Hematopoietic multipotent progenitor cell treated with erythropoietin and hydrocortisone succinate and interleukin-3 and kit ligand, for 4 days (in vitro differentiated cells): ENCODE measurements around the gene KRTAP10-9.
A peak's percentile ranks its signal among the peaks of the same experiment; 100 is the strongest.
"Not testable (repeated sequence)": the region's sequence is repeated elsewhere in the genome, so short reads cannot be mapped to it uniquely, and the experiment has no call there.

ENCODE experiments used
- DNase-seq: peaks from one replicate; pipeline ENCODE4 v3.0.0-alpha.2; 2015

The KRTAP10-9 gene

GRCh38 chr21:44626673-44627143 is at the start of gene KRTAP10-9:
KRTAP10-9 (plus strand) TSS chr21:44627093; CDS start chr21:44627172, 79 bp downstream.
- DNase-seq: no peak

- DNase-seq: no peak
These were observed 48.4 kb upstream of the KRTAP10-9 start for GRCh38 chr21:44578371-44579055.

GRCh38 chr21:44579056-44579832 is 47.6 kb upstream of the KRTAP10-9 start:
- no peak for DNase-seq

GRCh38 chr21:44579833-44580144 is 47.1 kb upstream of the KRTAP10-9 start:
- no peak for DNase-seq

GRCh38 chr21:44580231-44580821 is 46.6 kb upstream of the KRTAP10-9 start, which contains the start of gene KRTAP10-5:
KRTAP10-5 (minus strand) TSS chr21:44580604; CDS start chr21:44580578, 26 bp downstream.
- DNase-seq: not testable (repeated sequence)

GRCh38 chr21:44581158-44581557 is 45.7 kb upstream of the KRTAP10-9 start:
- no peak for DNase-seq

GRCh38 chr21:44582055-44582454 is 44.8 kb upstream of the KRTAP10-9 start:
- DNase-seq: no peak

GRCh38 chr21:44583089-44583799 is 43.6 kb upstream of the KRTAP10-9 start:
- DNase-seq: no peak

GRCh38 chr21:44583800-44584147 is 43.1 kb upstream of the KRTAP10-9 start:
- no peak for DNase-seq

GRCh38 chr21:44585892-44586291 is 41.0 kb upstream of the KRTAP10-9 start:
- DNase-seq: no peak

GRCh38 chr21:44589094-44589493 is 37.8 kb upstream of the KRTAP10-9 start:
- no peak for DNase-seq

GRCh38 chr21:44589586-44590305 is 37.1 kb upstream of the KRTAP10-9 start:
- DNase-seq: no peak

- no peak for DNase-seq
These were observed 36.6 kb upstream of the KRTAP10-9 start for GRCh38 chr21:44590311-44590721.

- DNase-seq: not testable (repeated sequence)
These were observed 35.7 kb upstream of the KRTAP10-9 start for GRCh38 chr21:44590897-44591800.

GRCh38 chr21:44591801-44592130 is 35.1 kb upstream of the KRTAP10-9 start:
- DNase-seq: not testable (repeated sequence)

- no peak for DNase-seq
These were observed 34.2 kb upstream of the KRTAP10-9 start, which contains the start of gene KRTAP10-6 for GRCh38 chr21:44592446-44593311. KRTAP10-6 (minus strand) TSS chr21:44592505; CDS start chr21:44592484, 21 bp downstream.

- DNase-seq: peak; percentile 94
These were observed 33.1 kb upstream of the KRTAP10-9 start for GRCh38 chr21:44593598-44594405.

- DNase-seq: no peak
These were observed 32.4 kb upstream of the KRTAP10-9 start for GRCh38 chr21:44594406-44594916.

GRCh38 chr21:44595524-44595923 is 31.4 kb upstream of the KRTAP10-9 start:
- no peak for DNase-seq
